NCI-H2171 treated with DMSO at 0.1 percent for 48 hours (cell line): ENCODE data around the gene PERM1.
"Not testable (repeated sequence)": the region's sequence is repeated elsewhere in the genome, so short reads cannot be mapped to it uniquely, and the experiment has no call there.

Experiments
- DNase-seq: peaks from one replicate; lab custom pipeline; 2025; lab: John Stamatoyannopoulos, UW

PERM1 gene

DNA sequence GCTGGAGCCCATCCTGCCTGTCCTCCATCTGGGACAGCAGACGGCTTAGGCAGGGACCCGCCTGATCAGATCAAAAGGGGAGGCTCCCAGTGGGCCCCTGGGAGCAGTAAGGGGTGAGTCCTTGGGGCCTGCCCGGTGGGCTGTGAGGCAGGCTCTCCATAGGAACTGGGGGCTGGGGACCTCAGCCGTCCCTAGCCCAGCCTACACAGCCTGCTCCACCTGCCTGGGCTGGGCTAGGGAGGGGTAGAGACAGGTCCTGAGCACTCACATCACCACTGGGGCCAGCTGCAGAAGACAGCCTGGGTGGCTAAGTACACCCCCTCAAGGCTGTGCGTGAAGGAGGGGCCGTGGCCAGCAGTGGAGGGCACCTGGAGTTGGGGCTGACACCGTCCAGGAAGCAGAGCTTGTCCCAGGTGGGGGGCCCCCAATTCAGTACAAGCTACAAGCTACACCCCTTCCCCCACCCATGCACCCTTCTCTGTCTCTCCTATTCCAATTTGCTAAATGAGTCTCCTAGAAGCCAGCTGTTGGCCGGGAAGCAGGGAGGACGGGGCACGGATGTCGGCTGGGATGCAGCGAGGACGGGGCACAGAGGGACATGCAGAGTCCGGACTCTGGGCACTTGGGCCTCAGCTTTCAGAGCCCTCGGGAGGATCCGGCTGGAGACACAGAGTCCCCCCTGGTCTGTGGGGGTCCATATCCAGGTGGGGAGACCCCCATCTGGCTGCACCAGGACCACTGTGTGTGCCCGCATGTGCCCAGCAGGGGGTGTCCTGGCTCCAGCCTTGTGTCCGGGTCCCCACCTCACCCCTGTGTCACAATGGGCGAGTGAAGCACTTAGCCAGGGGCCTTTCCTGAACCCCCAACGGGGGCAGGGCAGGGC is 33.1 kb upstream of the PERM1 start:
- peak; percentile 65 for DNase-seq

- no peak for DNase-seq
Observed at GRCh38 chr1:1013922-1014648, 32.2 kb upstream of the PERM1 start.

DNA sequence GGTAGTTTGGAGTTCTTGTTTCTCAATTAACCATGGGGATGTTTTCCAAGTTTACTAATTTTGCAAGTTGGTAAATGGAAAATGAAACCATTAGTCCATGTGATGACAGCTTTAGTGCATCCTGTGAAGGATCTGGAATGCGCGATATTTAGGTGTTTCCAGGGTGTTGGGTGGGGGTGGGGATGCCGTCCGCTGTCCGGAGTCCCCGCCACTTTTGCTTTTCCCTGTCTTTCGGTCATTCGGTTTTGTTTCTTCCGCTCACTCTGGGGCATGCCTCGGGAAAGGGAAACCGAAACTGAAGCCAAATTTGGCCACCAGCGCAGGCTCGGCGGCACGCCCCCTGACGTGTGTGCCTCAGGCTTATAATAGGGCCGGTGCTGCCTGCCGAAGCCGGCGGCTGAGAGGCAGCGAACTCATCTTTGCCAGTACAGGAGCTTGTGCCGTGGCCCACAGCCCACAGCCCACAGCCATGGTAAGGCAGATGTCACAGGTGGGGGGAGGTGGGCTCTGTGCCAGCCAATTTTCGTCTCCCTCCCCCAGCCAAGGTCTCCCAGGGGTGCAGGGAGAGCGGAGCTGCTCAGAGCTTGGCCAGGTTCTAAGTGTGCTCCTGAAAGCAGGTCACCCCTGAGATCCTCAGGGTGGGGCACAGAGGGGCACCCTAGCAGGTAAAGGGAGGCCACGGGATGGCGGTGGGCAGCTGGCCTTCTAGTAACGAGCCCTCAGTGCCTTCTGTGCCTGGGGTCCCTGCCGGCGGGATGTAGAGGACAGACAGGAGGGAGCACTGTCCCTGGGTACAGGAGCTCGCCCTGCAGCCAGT is 31.4 kb upstream of the PERM1 start, which contains the start of gene ISG15:
TSS of gene ISG15 (plus strand) at position 393 of the 817 bp plus-strand sequence. CDS start at position 470, 77 bp downstream.
- DNase-seq: peak; percentile 60

- not testable (repeated sequence) for DNase-seq
Observed at GRCh38 chr1:1012736-1013104, 30.8 kb upstream of the PERM1 start.

DNA sequence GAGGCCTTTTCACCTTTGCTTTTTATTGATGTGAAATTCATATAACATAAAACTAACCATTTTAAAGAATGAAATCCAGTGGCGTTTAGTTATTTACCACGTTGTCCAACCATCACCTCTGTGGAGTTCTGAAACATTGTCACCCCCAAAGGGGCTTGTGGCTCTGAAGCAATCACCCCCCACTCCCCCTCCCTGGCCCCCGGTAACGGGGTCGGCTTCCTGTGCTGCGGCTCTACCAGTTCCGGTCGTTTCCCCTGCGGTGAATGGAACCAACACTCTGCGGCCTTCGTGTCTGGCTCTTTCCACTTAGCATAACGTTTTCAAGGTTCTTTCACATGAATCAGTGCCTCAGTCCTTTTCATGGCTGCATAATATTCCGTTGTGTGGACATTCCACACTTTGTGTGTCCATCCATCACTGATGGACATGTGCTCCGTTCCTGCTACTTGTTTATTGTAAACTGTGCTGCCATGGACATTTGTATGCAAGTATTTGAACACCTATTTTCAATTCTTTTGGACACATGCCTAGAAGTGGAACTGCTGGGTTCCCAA is 29.6 kb upstream of the PERM1 start:
- DNase-seq: no peak

DNA sequence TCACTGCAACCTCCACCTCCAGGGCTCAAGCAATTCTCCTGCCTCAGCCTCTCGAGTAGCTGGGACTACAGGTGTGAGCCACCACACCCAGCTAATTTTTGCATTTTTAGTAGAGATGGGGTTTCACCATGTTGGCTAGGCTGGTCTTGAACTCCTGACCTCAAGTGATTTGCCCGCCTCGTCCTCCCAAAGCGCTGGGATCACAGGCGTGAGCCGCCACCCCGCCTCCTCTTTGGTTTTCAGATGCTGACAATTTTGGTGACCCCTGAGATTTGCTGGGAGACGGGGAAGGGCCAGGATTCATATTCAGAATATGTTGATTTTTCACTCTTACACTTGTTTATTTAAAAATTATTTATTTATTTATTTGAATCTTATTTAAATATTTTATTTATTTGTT is 28.2 kb upstream of the PERM1 start:
- not testable (repeated sequence) for DNase-seq

GRCh38 chr1:1006305-1007159 is 24.6 kb upstream of the PERM1 start:
- DNase-seq: no peak

DNA sequence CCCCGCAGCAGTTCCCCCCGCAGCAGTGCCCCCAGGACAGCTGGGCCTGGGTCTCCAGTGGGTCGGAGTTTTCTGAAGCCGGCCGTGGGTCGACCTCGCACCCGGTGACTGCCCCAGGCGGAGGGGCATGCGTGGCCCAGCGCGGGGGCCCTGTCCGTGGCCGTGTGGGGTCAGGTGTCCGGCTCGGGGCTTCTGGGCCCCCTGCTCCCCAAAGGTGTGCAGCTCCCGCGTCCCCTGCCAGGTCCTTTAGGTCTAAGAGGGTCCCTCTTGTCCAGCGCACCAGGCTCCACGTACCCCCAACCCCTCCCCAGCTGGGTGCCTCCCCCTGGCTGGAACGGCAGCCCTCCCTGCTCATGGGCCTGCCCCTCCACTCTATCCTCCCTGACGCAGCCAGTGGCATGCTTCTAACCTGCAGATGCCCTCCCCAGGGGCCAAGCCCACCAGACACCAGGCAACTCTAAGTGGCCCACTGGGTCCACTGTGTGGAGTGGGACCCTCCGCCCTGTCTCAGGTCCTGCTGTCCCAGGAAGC is 23.9 kb upstream of the PERM1 start:
- DNase-seq: no peak

GRCh38 chr1:1004780-1005697 is 23.1 kb upstream of the PERM1 start:
- no peak for DNase-seq

DNA sequence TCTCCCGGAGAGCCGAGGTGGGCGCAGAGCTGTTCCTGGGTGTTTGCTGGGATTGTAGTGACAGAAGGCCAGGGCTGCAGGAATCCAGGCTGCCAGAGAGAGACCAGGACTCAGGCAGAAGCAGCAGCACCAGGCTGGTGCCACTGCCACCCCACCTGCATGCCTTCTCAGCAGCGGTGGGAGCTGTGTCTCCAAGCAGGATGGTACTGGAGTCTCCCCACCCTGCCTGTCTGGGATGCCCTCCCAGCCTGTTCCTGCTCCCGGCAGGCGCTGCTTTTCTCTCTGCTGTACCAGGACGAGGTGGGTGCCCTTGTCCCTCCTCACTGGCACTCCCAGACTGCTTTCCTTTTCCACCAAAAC is 22.5 kb upstream of the PERM1 start:
- DNase-seq: no peak

- no peak for DNase-seq
Observed at GRCh38 chr1:1003618-1004419, 21.9 kb upstream of the PERM1 start.

DNA sequence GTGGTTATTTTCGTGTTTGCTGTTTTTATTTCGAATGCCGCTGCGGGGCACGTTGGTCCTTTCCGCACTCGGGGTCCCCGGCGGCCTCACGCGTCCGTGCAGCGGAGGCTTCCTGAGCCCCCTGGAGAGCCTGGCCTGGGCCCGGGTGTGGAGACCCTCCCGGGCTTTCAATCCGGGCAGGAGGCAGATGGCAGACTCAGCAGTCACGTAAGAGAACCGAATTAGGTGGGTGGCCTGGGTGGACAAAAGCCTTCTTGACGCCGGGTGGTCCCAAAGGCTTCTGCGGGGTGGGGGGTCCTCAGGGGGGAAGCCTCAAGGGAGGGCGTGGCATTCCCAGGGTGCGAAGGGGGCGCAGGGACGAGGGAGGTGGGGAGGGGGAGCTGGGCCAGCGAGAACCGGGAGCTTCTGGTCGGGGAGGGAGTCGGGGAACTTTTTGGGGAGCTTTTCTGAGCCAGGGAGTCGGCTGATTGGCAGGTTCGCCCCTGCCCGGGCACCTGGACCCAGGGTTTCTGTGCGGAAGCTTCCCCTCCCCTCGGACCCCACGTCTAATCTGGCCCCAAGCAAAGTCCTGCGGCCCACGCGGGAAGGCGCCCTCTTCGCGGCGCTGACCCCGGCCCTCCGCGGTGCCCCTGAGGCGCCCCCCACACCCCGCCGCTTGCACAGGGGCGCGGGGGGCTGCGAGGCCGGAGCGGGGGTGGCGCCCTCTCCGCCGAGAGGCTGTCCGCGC is 19.3 kb upstream of the PERM1 start:
- peak; percentile 56 for DNase-seq

DNA sequence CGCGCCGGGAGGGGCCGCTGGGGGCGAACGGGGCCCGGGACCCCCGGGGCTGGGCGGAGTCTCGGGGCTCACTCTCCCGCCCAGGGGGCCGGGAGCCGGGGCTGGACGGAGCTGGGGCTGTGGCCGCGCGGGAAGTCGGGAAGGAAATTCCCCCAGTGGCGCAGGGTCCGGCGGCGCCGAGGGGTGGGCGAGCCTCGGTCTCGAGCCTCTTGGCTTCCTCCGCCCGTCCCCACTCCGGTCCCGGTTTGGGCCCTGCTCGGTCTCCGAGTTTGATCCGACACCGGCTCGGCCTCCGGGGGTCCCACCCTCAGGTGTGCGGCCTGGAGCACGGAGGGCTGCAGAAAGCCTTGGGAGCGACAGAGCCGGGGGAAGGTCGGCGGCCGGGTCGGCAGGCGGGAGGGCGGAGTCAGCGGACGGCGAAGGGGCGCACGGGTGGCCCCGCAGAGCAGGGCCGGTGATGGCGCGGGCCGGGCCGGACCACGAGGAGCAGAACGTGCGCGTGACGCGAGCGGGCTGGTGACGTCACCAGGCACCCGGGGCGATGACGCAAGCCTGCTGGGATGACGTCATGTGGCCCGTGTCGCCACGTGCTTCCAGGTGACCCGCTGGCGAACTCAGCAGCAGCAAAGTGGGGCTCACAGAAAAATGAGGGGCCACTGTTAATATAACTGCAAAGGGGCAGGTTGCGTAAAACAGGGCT is 18.6 kb upstream of the PERM1 start:
- peak; percentile 79 for DNase-seq

DNA sequence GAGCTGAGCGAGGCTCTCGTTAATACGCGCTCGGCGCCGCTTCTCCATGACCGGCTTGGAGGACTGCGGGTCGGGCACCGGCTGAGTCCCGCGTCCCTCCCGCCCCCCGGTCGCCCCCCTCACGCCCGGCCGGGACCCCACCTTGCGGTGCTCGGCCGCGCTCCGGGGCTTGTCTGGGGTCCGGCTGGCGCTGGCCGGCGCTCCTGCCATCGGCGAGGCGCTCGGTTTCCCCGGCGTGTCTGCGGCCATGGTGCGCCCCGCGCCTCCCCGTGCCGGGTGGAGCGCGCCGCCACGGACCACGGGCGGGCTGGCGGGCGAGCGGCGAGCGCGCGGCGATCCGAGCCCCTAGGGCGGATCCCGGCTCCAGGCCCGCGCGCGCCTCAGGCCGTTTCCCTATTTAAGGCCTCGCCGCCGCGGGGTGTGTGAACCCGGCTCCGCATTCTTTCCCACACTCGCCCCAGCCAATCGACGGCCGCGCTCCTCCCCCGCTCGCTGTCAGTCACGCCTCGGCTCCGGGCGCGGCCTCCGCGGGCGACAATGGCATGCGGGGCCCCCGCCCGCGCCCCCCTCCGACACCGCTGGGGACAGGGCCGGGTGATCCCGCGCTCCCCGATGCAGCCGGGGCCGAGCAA is 17.9 kb upstream of the PERM1 start, which contains the start of gene HES4:
TSS of gene HES4 (minus strand) at position 373 of the 632 bp plus-strand sequence. CDS start at position 249, 124 bp downstream.
- peak; percentile 86 for DNase-seq

- DNase-seq: peak; percentile 57
Observed at GRCh38 chr1:998995-999724, 17.3 kb upstream of the PERM1 start.

DNA sequence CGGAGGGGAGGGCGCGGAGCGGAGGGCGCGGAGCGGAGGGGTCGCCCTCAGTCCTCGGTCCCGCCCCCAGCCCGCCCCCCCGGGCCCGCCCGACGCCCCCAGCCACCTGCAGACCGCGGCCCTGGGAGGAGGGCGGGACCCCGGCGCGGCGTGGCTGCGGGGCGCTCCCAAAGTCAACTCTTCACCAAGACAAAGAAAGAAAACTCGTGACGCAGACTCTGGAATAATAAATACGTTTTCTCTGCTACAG is 16.8 kb upstream of the PERM1 start:
- peak; percentile 53 for DNase-seq
